HG03558 (cell line): Measurements from ENCODE around the gene MTMR4.
"Not testable (repeated sequence)": the region's sequence is repeated elsewhere in the genome, so short reads cannot be mapped to it uniquely, and the experiment has no call there.

Experiments
- ATAC-seq: cut with Tn5 transposase; IDR thresholded peaks from one replicate; pipeline ENCODE4 v1.9.1; 2021; ENCODE audit warnings: moderate number of reproducible peaks; ENCODE audit not compliant: unreplicated experiment; ENCODE audit errors: extremely low read depth

Gene MTMR4

GRCh38 chr17:58498177-58498828 lies 16.1 kb downstream of the MTMR4 start:
- no peak for ATAC-seq

GRCh38 chr17:58493506-58493905 lies 20.9 kb downstream of the MTMR4 start:
- no peak for ATAC-seq

- ATAC-seq = no peak
These were observed 22.0 kb downstream of the MTMR4 start for GRCh38 chr17:58492238-58493121.

- ATAC-seq = no peak
These were observed 22.9 kb downstream of the MTMR4 start for GRCh38 chr17:58491510-58492045.

- no peak for ATAC-seq
These were observed 26.0 kb downstream of the MTMR4 start for GRCh38 chr17:58488428-58488890.

- ATAC-seq = no peak
These were observed 26.6 kb downstream of the MTMR4 start, which contains the start of gene HSF5 for GRCh38 chr17:58487589-58488427. TSS of gene HSF5 (minus strand) at chr17:58488408. CDS start at chr17:58488274, 134 bp downstream.

- ATAC-seq = no peak
These were observed 29.8 kb downstream of the MTMR4 start for GRCh38 chr17:58484600-58484999.

- not testable (repeated sequence) for ATAC-seq
These were observed 32.6 kb downstream of the MTMR4 start for GRCh38 chr17:58481798-58482197.

- no peak for ATAC-seq
These were observed 34.3 kb downstream of the MTMR4 start for GRCh38 chr17:58480090-58480489.

GRCh38 chr17:58476812-58477211 lies 37.6 kb downstream of the MTMR4 start:
- ATAC-seq = no peak

- ATAC-seq = no peak
These were observed 38.5 kb downstream of the MTMR4 start for GRCh38 chr17:58475985-58476384.

- ATAC-seq = no peak
These were observed 44.1 kb downstream of the MTMR4 start for GRCh38 chr17:58470356-58470755.

GRCh38 chr17:58468944-58469343 lies 45.5 kb downstream of the MTMR4 start:
- no peak for ATAC-seq

GRCh38 chr17:58455491-58455890 lies 58.9 kb downstream of the MTMR4 start:
- no peak for ATAC-seq

- ATAC-seq = no peak
These were observed 61.7 kb downstream of the MTMR4 start for GRCh38 chr17:58452738-58453137.

- no peak for ATAC-seq
These were observed 67.1 kb downstream of the MTMR4 start for GRCh38 chr17:58447039-58447975.

- no peak for ATAC-seq
These were observed 68.4 kb downstream of the MTMR4 start for GRCh38 chr17:58446086-58446485.
